ENCODE measurements around the gene UGT3A1.

DNA sequence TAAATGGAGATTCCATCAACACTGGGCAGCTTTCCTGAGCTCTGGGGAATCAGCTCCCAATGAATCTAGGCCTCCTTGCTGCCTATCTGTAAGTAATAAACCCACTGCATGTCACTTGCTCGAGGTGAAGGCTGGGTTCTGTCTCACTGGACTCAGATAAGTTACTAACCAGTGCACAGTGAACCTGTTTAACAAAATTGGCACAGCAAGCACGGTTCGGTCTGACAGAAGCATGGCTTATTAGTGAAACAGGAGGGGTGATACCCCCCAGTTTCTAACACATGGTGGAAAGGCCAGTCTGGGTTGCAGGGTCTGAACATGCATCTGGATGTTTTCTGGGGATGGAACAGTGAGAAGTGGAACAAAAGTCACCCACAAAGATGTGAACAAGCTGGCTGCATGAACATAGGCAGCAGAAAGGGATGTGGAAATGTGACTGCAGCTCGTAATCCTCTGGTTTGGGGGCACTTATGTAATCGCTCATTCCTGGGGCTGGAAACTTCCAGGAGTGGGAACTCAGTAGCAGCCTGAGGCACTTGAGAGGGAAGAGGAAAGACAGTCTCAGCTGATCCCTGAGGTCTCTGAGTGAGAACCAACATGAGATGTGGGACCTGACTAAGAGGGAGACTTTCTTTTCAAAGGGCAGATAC lies 37.8 kb upstream of the UGT3A1 start:
- TF ChIP-seq POLR2A (IDR thresholded peaks at IDR 0.05; ENCODE audit: low read depth, low read length): no peak
- TF ChIP-seq, protein P1, sequence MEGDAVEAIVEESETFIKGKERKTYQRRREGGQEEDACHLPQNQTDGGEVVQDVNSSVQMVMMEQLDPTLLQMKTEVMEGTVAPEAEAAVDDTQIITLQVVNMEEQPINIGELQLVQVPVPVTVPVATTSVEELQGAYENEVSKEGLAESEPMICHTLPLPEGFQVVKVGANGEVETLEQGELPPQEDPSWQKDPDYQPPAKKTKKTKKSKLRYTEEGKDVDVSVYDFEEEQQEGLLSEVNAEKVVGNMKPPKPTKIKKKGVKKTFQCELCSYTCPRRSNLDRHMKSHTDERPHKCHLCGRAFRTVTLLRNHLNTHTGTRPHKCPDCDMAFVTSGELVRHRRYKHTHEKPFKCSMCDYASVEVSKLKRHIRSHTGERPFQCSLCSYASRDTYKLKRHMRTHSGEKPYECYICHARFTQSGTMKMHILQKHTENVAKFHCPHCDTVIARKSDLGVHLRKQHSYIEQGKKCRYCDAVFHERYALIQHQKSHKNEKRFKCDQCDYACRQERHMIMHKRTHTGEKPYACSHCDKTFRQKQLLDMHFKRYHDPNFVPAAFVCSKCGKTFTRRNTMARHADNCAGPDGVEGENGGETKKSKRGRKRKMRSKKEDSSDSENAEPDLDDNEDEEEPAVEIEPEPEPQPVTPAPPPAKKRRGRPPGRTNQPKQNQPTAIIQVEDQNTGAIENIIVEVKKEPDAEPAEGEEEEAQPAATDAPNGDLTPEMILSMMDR (IDR thresholded peaks at IDR 0.05 in 2 of 3, conservative IDR thresholded peaks at IDR 0.05 in 1 of 3; ENCODE audit: control insufficient read depth in 2 of 3, extremely low read depth in 1 of 3, insufficient read depth in 1 of 3, low read depth in 3 of 3, low read length in 3 of 3): no peak
- no peak for TF ChIP-seq FOXK2 (IDR thresholded peaks at IDR 0.05)
- TF ChIP-seq CHD1 (IDR thresholded peaks at IDR 0.05; ENCODE audit: low read depth, low read length): no peak
- TF ChIP-seq POLR2AphosphoS5 (IDR thresholded peaks at IDR 0.05; ENCODE audit: low read length): no peak
- TF ChIP-seq, protein P2, sequence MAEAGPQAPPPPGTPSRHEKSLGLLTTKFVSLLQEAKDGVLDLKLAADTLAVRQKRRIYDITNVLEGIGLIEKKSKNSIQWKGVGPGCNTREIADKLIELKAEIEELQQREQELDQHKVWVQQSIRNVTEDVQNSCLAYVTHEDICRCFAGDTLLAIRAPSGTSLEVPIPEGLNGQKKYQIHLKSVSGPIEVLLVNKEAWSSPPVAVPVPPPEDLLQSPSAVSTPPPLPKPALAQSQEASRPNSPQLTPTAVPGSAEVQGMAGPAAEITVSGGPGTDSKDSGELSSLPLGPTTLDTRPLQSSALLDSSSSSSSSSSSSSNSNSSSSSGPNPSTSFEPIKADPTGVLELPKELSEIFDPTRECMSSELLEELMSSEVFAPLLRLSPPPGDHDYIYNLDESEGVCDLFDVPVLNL (IDR thresholded peaks at IDR 0.05; ENCODE audit: low read depth, low read length): no peak
- TF ChIP-seq EZH2 (IDR thresholded peaks at IDR 0.05; ENCODE audit: borderline replicate concordance, control insufficient read depth, low read depth, low read length): no peak
- no peak for TF ChIP-seq SUZ12 (IDR thresholded peaks at IDR 0.05; ENCODE audit: unreplicated experiment)
